Measurements from ENCODE around the gene PTP4A1. TPM values are rescaled to one million over a fixed set of nuclear protein-coding genes. Genes with fewer than 3 reads are reported as not detected.

The PTP4A1 gene
- total RNA-seq, 4 donors from 2014 or later: 27.7 to 54.5 (median 39.7) TPM

DNA sequence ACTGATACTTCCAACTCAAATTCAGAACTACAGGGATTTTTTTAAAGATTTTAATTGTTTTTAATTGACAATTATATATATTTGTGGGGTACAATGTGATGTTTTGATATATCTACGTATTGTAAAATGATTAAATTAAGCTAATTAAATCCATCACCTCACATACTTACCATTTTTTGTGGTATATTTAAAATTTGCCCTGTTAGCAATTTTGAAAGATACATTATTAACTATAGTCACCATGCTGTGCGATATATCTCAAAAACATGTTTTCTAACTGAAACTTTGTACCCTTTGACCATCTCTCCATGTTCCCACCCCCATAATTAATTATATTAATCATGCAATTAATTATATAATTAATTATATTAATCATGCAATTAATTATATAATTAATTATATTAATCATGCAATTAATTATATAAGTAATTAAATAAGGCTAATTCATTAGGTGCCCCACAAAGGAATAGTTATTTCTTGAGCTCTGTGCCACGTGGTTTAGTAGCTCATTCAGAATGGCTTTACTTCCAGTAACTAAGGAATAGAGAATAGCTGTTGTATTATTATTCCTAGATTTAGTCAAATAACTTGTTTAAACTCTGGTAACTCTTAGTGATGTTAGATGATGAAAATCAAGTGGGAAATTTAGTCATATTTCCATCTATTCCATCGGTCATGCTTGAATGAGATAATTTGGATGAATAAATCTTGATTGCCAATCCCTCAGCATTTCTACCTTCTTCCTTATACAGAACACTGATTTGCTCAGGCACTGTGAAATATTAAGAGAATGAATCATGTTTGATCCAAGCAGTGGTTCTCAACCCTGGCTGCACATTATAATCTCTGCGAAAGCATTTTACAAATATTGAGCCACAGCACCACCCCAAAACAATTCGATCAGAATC is 25.1 kb downstream of the PTP4A1 start:
- no peak for ATAC-seq
- H3K4me3 ChIP-seq: peak overlapping the region in 1 of 2 donors; percentile 51
- 52 to 53% methylated on average over 6 of the region's 6 CpGs for WGBS, 2 donors (ENCODE audit: low coverage in 1 of 2)

DNA sequence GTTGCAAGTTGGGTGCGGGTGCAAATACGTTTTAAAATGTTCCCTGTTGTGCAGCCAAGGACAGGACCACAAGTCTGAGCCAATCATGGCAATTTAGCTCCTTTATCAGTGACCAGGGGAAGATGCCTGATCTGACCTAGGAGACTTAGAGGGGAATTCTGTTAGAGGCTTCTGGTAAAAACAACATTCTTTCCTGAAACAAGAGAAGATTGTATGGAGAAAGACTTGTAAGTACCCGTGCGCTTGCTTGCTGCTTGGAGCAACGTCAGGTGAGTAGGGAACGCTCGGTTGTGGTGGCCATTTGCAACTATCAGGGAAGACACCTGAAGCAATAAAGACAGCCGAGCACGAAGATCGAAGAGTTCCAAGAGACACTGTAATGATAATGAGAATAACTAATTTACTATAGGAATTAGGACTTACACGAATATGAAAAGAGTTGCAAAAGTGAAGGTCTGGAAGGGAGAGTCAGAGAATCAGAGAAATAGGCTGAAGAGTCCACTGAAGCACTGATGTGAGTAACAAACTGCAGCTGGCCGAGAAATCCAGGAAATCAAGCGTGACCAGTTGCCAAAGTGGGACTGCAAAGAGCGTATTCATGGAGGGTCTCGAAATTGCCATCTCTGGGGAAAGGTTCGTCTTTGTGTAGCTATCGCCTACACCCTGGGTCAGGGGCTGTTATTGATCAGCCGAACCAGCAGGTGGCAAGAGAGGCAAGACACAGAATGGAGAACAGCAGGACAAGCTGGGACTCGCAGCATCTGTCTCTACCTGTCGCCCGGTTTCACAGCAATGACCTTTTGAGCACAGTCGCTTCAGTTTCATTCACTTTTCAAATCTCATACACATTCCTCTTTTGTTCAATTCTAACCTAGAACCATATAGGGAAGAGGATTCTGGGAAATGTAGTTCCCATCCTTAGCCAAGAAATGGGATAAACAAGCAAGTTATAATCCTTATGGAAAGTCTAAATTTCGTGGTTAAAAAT is 26.1 kb downstream of the PTP4A1 start:
- no peaks in the 10 kb centered on the region for H3K9me3 ChIP-seq
- peak; percentile 82 for ATAC-seq
- no peaks in the 10 kb centered on the region for H3K36me3 ChIP-seq
- TF ChIP-seq EP300 (IDR thresholded peaks at IDR 0.05): no peak
- TF ChIP-seq, protein P1, sequence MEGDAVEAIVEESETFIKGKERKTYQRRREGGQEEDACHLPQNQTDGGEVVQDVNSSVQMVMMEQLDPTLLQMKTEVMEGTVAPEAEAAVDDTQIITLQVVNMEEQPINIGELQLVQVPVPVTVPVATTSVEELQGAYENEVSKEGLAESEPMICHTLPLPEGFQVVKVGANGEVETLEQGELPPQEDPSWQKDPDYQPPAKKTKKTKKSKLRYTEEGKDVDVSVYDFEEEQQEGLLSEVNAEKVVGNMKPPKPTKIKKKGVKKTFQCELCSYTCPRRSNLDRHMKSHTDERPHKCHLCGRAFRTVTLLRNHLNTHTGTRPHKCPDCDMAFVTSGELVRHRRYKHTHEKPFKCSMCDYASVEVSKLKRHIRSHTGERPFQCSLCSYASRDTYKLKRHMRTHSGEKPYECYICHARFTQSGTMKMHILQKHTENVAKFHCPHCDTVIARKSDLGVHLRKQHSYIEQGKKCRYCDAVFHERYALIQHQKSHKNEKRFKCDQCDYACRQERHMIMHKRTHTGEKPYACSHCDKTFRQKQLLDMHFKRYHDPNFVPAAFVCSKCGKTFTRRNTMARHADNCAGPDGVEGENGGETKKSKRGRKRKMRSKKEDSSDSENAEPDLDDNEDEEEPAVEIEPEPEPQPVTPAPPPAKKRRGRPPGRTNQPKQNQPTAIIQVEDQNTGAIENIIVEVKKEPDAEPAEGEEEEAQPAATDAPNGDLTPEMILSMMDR (IDR thresholded peaks at IDR 0.05): peak; percentile 75 to 93 (median 78)
- H3K27ac ChIP-seq: no peak overlapping the region
- H3K27me3 ChIP-seq: no peaks in the 10 kb centered on the region
- H3K4me3 ChIP-seq: peak overlapping the region; percentile 23 to 51
- peaks cover 0 to 15% (median 0%) of the 10 kb centered on the region in 3 donors for H3K4me1 ChIP-seq
- WGBS, 2 donors (ENCODE audit: low coverage in 1 of 2): 1 to 7% methylated on average over 19 to 22 of the region's 23 CpGs

More for the DNA sequence above, 25.1 kb downstream of the PTP4A1 start:
- TF ChIP-seq, protein P1 (IDR thresholded peaks at IDR 0.05): no peak
- Histone ChIP-seq H3K4me1 (peaks cover 0 to 15% (median 0%) of the 10 kb centered on the region in 3 donors), H3K27ac (no peak overlapping the region), H3K27me3 (no peaks in the 10 kb centered on the region), H3K9me3 (no peaks in the 10 kb centered on the region), H3K36me3 (no peaks in the 10 kb centered on the region)

DNA sequence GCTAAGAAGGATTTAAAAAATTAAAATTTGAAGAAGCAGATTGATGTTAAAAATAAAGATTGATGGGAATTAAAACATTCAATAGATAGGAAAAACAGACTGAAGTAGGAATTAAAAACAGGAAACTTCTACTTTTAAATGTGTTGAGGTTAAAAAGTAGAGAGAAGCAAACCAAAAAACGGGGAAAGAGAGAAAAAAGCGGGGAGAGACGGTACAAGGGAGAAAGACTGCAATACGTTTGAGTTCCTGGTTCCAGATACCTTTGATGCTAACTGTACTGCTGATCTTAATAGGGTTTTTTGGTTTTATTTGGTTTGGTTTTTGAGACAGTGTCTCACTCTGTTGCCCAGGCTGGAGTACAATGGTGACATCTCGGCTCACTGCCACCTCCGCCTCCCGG is 27.0 kb downstream of the PTP4A1 start:
- H3K9me3 ChIP-seq: no peaks in the 10 kb centered on the region
- WGBS, 2 donors (ENCODE audit: low coverage in 1 of 2): 80 to 88% methylated on average over 7 of the region's 7 CpGs
- no peaks in the 10 kb centered on the region for H3K36me3 ChIP-seq
- H3K27ac ChIP-seq: no peak overlapping the region
- no peaks in the 10 kb centered on the region for H3K27me3 ChIP-seq
- TF ChIP-seq POLR2AphosphoS5 (IDR thresholded peaks at IDR 0.05): no peak
- TF ChIP-seq POLR2A (IDR thresholded peaks at IDR 0.05): no peak
- TF ChIP-seq, protein P1 (IDR thresholded peaks at IDR 0.05): no peak
- TF ChIP-seq EP300 (IDR thresholded peaks at IDR 0.05): no peak
- ATAC-seq: no peak
- peaks cover 0 to 15% (median 0%) of the 10 kb centered on the region in 3 donors for H3K4me1 ChIP-seq
- no peak overlapping the region for H3K4me3 ChIP-seq

DNA sequence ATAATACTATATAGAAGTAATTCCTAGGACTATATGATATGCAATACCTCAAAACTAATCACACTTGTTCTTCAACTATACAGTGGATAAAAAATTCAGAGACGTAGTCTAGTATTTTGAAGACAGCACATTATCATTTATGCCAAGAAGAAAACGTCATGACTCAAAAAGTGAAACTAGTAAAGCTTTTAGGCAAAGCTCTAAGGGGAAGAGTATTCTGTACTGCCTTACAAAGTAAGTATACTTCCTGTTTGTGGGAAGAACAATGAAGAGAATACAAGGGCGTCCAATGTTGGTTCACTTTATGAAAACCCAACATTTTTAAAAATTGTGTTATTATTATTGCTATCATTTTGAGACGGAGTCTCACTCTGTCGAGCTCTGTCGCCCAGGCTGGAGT is 27.9 kb downstream of the PTP4A1 start:
- no peak overlapping the region for H3K27ac ChIP-seq
- no peak for ATAC-seq
- H3K9me3 ChIP-seq: no peaks in the 10 kb centered on the region
- H3K27me3 ChIP-seq: no peaks in the 10 kb centered on the region
- no peak overlapping the region for H3K4me3 ChIP-seq
- TF ChIP-seq POLR2A (IDR thresholded peaks at IDR 0.05) (no peak), POLR2AphosphoS5 (IDR thresholded peaks at IDR 0.05) (no peak), EP300 (IDR thresholded peaks at IDR 0.05) (no peak)
- TF ChIP-seq, protein P1 (IDR thresholded peaks at IDR 0.05): no peak
- WGBS, 2 donors (ENCODE audit: low coverage in 1 of 2): 53 to 78% methylated on average over 4 to 6 of the region's 6 CpGs
- peaks cover 0 to 15% (median 0%) of the 10 kb centered on the region in 3 donors for H3K4me1 ChIP-seq
- H3K36me3 ChIP-seq: no peaks in the 10 kb centered on the region

All from gastroesophageal sphincter (tissue), 4 donors.